ENCODE results near the gene ZNF17.

Gene ZNF17

GRCh38 chr19:57434386-57435061 lies 23.6 kb downstream of the ZNF17 start:
- peak; percentile 6 for DNase-seq (ENCODE audit: low spot score)

DNA sequence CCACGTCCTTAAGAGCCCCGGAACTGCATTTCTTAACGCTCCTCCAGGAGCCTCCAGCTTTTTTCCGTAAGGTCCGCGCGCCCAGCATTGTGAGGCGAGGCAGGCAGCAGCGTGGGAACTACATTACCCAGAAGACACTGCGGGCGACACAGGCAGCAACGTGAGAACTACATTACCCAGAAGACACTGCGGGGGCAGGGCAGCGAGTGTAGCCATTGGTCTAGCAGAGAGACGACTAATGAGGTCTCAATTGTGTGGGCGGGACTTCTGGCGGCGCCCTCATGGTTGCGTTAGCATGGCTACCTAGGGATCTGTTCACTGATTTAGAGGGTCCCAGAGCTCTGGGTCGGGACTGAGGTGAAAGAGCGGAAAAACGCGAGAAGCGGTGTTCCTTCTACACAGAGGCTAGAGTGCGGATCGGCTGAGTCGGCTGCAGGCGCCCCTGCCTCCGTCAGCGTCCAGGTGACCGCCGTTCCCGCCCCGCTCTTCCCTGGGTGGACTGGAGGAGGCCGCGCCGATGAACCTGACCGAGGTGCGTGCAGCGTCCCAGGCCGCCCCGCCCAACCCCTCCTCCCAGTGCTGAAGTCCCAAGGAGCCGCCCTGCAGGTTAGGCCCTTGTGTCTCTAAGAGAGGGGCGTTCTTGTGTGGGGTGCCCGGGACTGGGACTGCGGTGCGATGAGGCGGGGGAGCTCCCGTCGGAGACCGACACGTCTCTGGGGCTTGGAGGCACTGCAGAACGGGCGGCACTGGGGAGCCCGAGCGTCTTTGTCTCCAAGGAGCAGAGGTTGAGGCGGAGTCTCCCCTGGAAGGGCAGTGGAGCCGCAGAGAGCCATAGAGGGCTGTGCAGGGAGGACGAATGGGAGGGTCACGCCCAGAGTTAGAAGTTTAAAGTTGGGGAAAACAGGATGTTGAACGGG lies 24.4 kb downstream of the ZNF17 start, which contains the start of gene ZNF749:
Gene ZNF749 (plus strand): TSS at position 264 of the 917 bp plus-strand sequence. CDS start 254 bp downstream, at position 518.
- peak; percentile 98 for DNase-seq (ENCODE audit: low spot score)

- no peak for DNase-seq (ENCODE audit: low spot score)
These were observed 25.5 kb downstream of the ZNF17 start for GRCh38 chr19:57436417-57436816.

DNA sequence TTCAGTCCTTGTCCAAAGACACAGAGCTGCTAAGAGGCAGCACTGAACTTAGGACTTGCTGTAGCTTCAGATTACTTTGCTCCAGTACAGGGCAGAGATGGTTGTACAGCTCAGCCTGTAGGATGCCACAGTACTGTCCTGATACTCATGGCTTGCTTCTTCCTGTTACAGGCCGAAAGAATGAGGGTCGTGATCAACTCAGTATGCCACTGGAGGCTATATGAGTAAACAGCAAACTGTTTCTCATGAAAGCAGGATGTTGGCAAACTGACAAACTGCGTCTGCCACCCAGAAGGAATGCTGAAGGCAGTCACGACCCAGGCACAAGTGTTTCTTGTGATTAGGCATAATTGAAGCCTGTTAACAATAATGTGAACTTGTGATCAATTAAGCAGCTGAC lies 27.0 kb downstream of the ZNF17 start:
- no peak for DNase-seq (ENCODE audit: low spot score)

GRCh38 chr19:57438925-57439324 lies 28.0 kb downstream of the ZNF17 start:
- no peak for DNase-seq (ENCODE audit: low spot score)

DNA sequence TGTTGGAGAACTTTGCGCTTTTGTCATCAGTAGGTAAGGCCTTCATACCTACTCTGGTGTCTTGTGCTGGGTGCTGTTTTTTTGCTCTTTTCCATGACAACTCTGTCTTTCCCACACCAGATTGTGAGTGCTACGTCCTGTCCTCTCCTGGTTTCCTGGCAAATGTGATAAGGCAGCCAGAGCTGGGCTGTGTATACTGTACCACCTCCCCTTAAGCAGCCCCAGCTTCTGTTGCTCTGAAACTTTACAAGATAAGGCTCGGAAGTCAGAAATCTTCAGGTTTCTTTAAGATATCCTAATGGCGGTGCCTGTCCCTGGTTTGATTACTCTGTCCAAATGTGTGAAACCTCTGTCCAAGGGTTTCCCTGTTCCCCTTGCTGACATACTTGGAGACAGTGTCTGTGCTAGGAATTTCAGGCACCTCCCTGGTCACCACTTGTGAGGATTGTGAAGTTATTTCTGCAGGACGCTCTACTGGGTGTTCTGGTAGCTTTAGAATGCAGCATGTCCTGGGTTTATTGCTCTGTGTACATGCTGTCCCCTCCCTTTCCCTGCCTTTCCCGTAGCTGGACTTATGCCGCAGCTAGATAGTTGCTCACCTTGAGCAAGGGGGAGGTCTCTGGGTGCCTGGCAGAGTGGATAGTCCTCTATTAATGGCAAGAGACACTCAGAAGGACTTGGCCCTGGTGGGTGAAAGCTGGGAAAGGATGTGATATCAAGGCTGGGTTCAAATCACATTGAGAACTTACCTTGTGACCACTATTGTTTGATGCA lies 31.2 kb downstream of the ZNF17 start:
- DNase-seq (ENCODE audit: low spot score): no peak

GRCh38 chr19:57443121-57443696 lies 32.2 kb downstream of the ZNF17 start:
- no peak for DNase-seq (ENCODE audit: low spot score)

- DNase-seq (ENCODE audit: low spot score): no peak
These were observed 41.3 kb downstream of the ZNF17 start for GRCh38 chr19:57452307-57452706.

DNA sequence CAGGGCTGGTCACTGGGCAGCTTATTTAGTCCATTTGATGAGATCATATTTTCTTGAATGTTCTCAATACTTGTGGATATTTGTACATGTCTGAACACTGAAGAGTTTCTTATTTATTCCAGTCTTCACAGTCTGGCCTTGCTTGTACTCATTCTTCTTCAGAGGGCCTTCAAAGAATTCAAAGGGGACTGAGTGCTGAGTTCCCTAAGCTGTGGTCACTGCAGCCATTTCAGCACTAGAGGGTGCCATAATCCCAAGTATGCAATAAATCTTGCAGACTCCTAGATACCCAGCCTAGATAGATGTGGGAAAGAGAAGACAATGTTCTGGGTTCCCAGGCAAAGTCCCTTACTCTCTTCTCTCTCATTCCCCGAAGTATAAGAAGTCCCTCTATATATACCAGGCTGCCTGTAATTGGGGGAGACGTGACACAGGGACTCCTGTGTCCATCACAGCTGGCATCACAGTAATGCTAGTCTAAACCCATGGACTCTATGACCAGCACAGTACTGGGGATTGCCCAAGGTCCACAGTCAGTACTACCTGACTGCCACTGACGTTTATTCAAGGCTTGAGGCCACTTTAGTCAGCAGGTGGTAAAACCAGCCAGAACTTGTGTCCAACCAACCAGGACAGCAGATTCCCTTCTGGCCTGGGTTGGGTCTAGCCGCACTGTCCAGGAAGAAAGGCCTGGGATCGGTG lies 54.9 kb downstream of the ZNF17 start:
- DNase-seq (ENCODE audit: low spot score): no peak

- DNase-seq (ENCODE audit: low spot score): no peak
These were observed 55.5 kb downstream of the ZNF17 start for GRCh38 chr19:57466489-57466888.
